GM10847 (cell line): ENCODE data around the gene TOX3.

ENCODE experiments used
- POLR2A ChIP-seq: IDR thresholded peaks from 2 replicates; pipeline ENCODE4 v1.6.1; 2011; ENCODE audit not compliant: insufficient read length; ENCODE audit errors: extremely low read depth

The TOX3 gene

GRCh38 chr16:52548261-52549010 lies 1.5 kb upstream of the TOX3 start:
- no peak for TF ChIP-seq POLR2A

GRCh38 chr16:52547834-52548215 lies 882 bp upstream of the TOX3 start:
- TF ChIP-seq POLR2A = no peak

- no peak for TF ChIP-seq POLR2A
Measured at GRCh38 chr16:52546291-52547003, 496 bp downstream of the TOX3 start.

GRCh38 chr16:52545898-52546266 lies 1.1 kb downstream of the TOX3 start:
- no peak for TF ChIP-seq POLR2A

- TF ChIP-seq POLR2A = no peak
Measured at GRCh38 chr16:52545222-52545897, 1.6 kb downstream of the TOX3 start.

- no peak for TF ChIP-seq POLR2A
Measured at GRCh38 chr16:52544703-52545102, 2.2 kb downstream of the TOX3 start.

- TF ChIP-seq POLR2A = no peak
Measured at GRCh38 chr16:52543654-52544053, 3.3 kb downstream of the TOX3 start.

GRCh38 chr16:52540910-52541309 lies 6.0 kb downstream of the TOX3 start:
- no peak for TF ChIP-seq POLR2A

GRCh38 chr16:52539191-52539590 lies 7.8 kb downstream of the TOX3 start:
- no peak for TF ChIP-seq POLR2A

GRCh38 chr16:52538511-52538910 lies 8.4 kb downstream of the TOX3 start:
- no peak for TF ChIP-seq POLR2A

GRCh38 chr16:52537516-52537915 lies 9.4 kb downstream of the TOX3 start:
- TF ChIP-seq POLR2A = no peak

GRCh38 chr16:52535076-52535475 lies 11.9 kb downstream of the TOX3 start:
- TF ChIP-seq POLR2A = no peak

- no peak for TF ChIP-seq POLR2A
Measured at GRCh38 chr16:52533296-52533695, 13.6 kb downstream of the TOX3 start.

GRCh38 chr16:52532384-52532783 lies 14.6 kb downstream of the TOX3 start:
- TF ChIP-seq POLR2A = no peak

GRCh38 chr16:52529226-52529625 lies 17.7 kb downstream of the TOX3 start:
- no peak for TF ChIP-seq POLR2A

GRCh38 chr16:52528393-52529065 lies 18.4 kb downstream of the TOX3 start:
- TF ChIP-seq POLR2A = no peak
